Cardiac muscle cell (in vitro differentiated cells and primary cell): Measurements from ENCODE around the gene KIAA0753. TPM values are rescaled to one million over a fixed set of nuclear protein-coding genes. Genes with fewer than 3 reads are reported as not detected.

Experiments used
- DNase-seq, 2 donors: peaks; one replicate each; pipeline versions ENCODE4 v3.0.0 to v3.0.0-alpha.2; 2010 to 2017; ENCODE audit warnings: low read depth in 1 of 2, low spot score in 1 of 2
- H3K27ac ChIP-seq: fragments of 200-600 bp; sonication (generic); 2 replicates; pipeline ENCODE4 v1.5.1; 2016
- H3K27me3 ChIP-seq: fragments of 200-600 bp; sonication (generic); 2 replicates; pipeline ENCODE4 v1.6.0; 2016; ENCODE audit warnings: control low read depth
- H3K36me3 ChIP-seq: fragments of 200-600 bp; sonication (generic); 2 replicates; pipeline ENCODE4 v1.5.1; 2016; ENCODE audit warnings: control low read depth
- H3K4me1 ChIP-seq: fragments of 200-600 bp; sonication (generic); 2 replicates; pipeline ENCODE4 v1.8.1; 2017; ENCODE audit warnings: low read depth, mild to moderate bottlenecking, mixed run types
- H3K4me3 ChIP-seq: fragments of 200-600 bp; sonication (generic); 2 replicates; pipeline ENCODE4 v1.5.1; 2016; ENCODE audit warnings: mild to moderate bottlenecking
- H3K9me3 ChIP-seq: fragments of 200-600 bp; sonication (generic); 2 replicates; pipeline ENCODE4 v1.5.1; 2017; ENCODE audit warnings: low read depth, mild to moderate bottlenecking, control low read depth
- CTCF ChIP-seq: IDR thresholded peaks from 2 replicates; pipeline ENCODE4 v1.5.1; 2012; ENCODE audit warnings: low read depth, mild to moderate bottlenecking, low read length
- polyA plus RNA-seq: library from polyadenylated mRNA; unstranded; fragments of >200 nt; fragmentation: Nextera tagmentation; extraction: Ambion mirVana; gene quantifications from 2 replicates; pipeline ENCODE4 v1.2.1, GENCODE V29; 2016
- total RNA-seq: library from RNA; depleted of rRNA; stranded (reverse); fragments of >200 nt; gene quantifications from 2 replicates; pipeline ENCODE4 v1.2.3, GENCODE V29; 2016

The KIAA0753 gene
- total RNA-seq (11.3 and 13.5 TPM in 2 replicates), polyA plus RNA-seq (6.9 and 9.2 TPM in 2 replicates)

- DNase-seq: peak; percentile 93
- no peaks in the 10 kb centered on the region for H3K9me3 ChIP-seq
- peaks cover 13% of the 10 kb centered on the region for H3K36me3 ChIP-seq
- no peak for TF ChIP-seq CTCF
- H3K4me3 ChIP-seq: peak within 1 kb of the TSS; percentile 53
- H3K27ac ChIP-seq: peak within 1 kb of the TSS; percentile 78
- no peaks in the 10 kb centered on the region for H3K27me3 ChIP-seq
- peaks cover 5% of the 10 kb centered on the region for H3K4me1 ChIP-seq
Observed at GRCh38 chr17:6640536-6641246, at the start of gene KIAA0753, which contains the start of gene TXNDC17. Gene KIAA0753, minus strand, starts transcription at chr17:6640711. Its CDS starts 5,608 bp downstream, at chr17:6635103. Gene TXNDC17, plus strand, starts transcription at chr17:6641060. Its CDS starts 23 bp downstream, at chr17:6641083.

GRCh38 chr17:6688944-6689343 is 48.4 kb upstream of the KIAA0753 start:
- TF ChIP-seq CTCF: no peak
- no peaks in the 10 kb centered on the region for H3K36me3 ChIP-seq
- DNase-seq: no peak
- peaks cover 4% of the 10 kb centered on the region for H3K4me1 ChIP-seq
- H3K9me3 ChIP-seq: no peaks in the 10 kb centered on the region
- H3K4me3 ChIP-seq: no peak overlapping the region
- H3K27me3 ChIP-seq: peaks cover 11% of the 10 kb centered on the region
- H3K27ac ChIP-seq: no peak overlapping the region

GRCh38 chr17:6686026-6686425 is 45.5 kb upstream of the KIAA0753 start:
- no peak overlapping the region for H3K27ac ChIP-seq
- H3K4me3 ChIP-seq: no peak overlapping the region
- no peaks in the 10 kb centered on the region for H3K27me3 ChIP-seq
- H3K9me3 ChIP-seq: no peaks in the 10 kb centered on the region
- peaks cover 4% of the 10 kb centered on the region for H3K4me1 ChIP-seq
- no peaks in the 10 kb centered on the region for H3K36me3 ChIP-seq
- DNase-seq: no peak
- TF ChIP-seq CTCF: no peak

GRCh38 chr17:6684881-6685767 is 44.6 kb upstream of the KIAA0753 start:
- no peak for DNase-seq
- H3K4me3 ChIP-seq: no peak overlapping the region
- no peaks in the 10 kb centered on the region for H3K36me3 ChIP-seq
- H3K27ac ChIP-seq: no peak overlapping the region
- no peaks in the 10 kb centered on the region for H3K9me3 ChIP-seq
- peaks cover 4% of the 10 kb centered on the region for H3K4me1 ChIP-seq
- H3K27me3 ChIP-seq: no peaks in the 10 kb centered on the region
- no peak for TF ChIP-seq CTCF

- TF ChIP-seq CTCF: no peak
- H3K9me3 ChIP-seq: no peaks in the 10 kb centered on the region
- peaks cover under 1% of the 10 kb centered on the region for H3K4me1 ChIP-seq
- H3K36me3 ChIP-seq: no peaks in the 10 kb centered on the region
- no peak overlapping the region for H3K27ac ChIP-seq
- H3K27me3 ChIP-seq: no peaks in the 10 kb centered on the region
- no peak for DNase-seq
- no peak overlapping the region for H3K4me3 ChIP-seq
Observed at GRCh38 chr17:6684460-6684783, 43.9 kb upstream of the KIAA0753 start.
